ENCODE data around the gene AXDND1.

Gene AXDND1

GRCh38 chr1:179576509-179576908 lies 210.7 kb downstream of the AXDND1 start:
- no peak for DNase-seq

- no peak for DNase-seq
These were observed 218.1 kb downstream of the AXDND1 start for GRCh38 chr1:179583771-179584320.

GRCh38 chr1:179586107-179586823 lies 220.5 kb downstream of the AXDND1 start:
- DNase-seq: no peak

- no peak for DNase-seq
These were observed 221.6 kb downstream of the AXDND1 start for GRCh38 chr1:179587336-179587735.

- DNase-seq: no peak
These were observed 222.8 kb downstream of the AXDND1 start for GRCh38 chr1:179588425-179589024.

- DNase-seq: no peak
These were observed 223.7 kb downstream of the AXDND1 start for GRCh38 chr1:179589509-179589908.

GRCh38 chr1:179590671-179591070 lies 224.9 kb downstream of the AXDND1 start:
- DNase-seq: no peak

GRCh38 chr1:179591253-179591591 lies 225.5 kb downstream of the AXDND1 start:
- DNase-seq: no peak

GRCh38 chr1:179591592-179592580 lies 226.1 kb downstream of the AXDND1 start, which contains the start of gene TDRD5:
TSS of gene TDRD5 (plus strand) at chr1:179591832. CDS start at chr1:179592616, 784 bp downstream.
- DNase-seq: no peak

GRCh38 chr1:179598631-179599030 lies 232.9 kb downstream of the AXDND1 start:
- DNase-seq: no peak

- DNase-seq: no peak
These were observed 234.0 kb downstream of the AXDND1 start for GRCh38 chr1:179599623-179600249.

GRCh38 chr1:179601093-179601492 lies 235.3 kb downstream of the AXDND1 start:
- DNase-seq: no peak
